ENCODE measurements around the gene SULT1A4.
"Not testable (repeated sequence)": the region's sequence is repeated elsewhere in the genome, so short reads cannot be mapped to it uniquely, and the experiment has no call there.

DNA sequence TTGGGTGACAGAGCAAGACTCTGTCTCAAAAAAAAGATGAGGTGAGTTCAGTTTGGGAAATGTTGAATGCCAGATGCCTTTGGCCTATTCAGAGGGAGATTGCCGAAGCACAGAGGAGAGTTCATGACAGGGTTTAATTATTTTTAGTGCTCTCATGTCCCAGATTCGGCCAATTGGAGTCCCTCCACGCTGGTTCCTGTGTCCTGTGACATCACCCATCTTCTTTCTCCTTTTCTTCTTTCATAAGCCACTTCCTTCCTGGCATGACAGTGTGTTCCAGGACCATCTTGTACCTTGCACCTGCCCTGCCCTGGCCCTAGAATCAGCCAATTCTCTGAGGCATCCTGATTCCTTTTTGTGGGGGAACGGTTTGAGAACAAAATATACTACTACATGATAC is 12.4 kb downstream of the SULT1A4 start:
- TF ChIP-seq, protein P1, sequence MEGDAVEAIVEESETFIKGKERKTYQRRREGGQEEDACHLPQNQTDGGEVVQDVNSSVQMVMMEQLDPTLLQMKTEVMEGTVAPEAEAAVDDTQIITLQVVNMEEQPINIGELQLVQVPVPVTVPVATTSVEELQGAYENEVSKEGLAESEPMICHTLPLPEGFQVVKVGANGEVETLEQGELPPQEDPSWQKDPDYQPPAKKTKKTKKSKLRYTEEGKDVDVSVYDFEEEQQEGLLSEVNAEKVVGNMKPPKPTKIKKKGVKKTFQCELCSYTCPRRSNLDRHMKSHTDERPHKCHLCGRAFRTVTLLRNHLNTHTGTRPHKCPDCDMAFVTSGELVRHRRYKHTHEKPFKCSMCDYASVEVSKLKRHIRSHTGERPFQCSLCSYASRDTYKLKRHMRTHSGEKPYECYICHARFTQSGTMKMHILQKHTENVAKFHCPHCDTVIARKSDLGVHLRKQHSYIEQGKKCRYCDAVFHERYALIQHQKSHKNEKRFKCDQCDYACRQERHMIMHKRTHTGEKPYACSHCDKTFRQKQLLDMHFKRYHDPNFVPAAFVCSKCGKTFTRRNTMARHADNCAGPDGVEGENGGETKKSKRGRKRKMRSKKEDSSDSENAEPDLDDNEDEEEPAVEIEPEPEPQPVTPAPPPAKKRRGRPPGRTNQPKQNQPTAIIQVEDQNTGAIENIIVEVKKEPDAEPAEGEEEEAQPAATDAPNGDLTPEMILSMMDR (IDR thresholded peaks at IDR 0.05; ENCODE audit: low read depth, low read length, missing input control), result not testable (repeated sequence)
- TF ChIP-seq, protein P2, sequence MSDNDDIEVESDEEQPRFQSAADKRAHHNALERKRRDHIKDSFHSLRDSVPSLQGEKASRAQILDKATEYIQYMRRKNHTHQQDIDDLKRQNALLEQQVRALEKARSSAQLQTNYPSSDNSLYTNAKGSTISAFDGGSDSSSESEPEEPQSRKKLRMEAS (IDR thresholded peaks at IDR 0.05), result not testable (repeated sequence)
- not testable (repeated sequence) for TF ChIP-seq SP1 (IDR thresholded peaks at IDR 0.05); EGR1 (IDR thresholded peaks at IDR 0.05; ENCODE audit: low read depth in 2 of 2); GABPA (IDR thresholded peaks at IDR 0.05 in 1 of 2, conservative IDR thresholded peaks at IDR 0.05 in 1 of 2); RXRA (IDR thresholded peaks at IDR 0.05); HNF4G (IDR thresholded peaks at IDR 0.05); RAD21 (IDR thresholded peaks at IDR 0.05)
- TF ChIP-seq, protein P3, sequence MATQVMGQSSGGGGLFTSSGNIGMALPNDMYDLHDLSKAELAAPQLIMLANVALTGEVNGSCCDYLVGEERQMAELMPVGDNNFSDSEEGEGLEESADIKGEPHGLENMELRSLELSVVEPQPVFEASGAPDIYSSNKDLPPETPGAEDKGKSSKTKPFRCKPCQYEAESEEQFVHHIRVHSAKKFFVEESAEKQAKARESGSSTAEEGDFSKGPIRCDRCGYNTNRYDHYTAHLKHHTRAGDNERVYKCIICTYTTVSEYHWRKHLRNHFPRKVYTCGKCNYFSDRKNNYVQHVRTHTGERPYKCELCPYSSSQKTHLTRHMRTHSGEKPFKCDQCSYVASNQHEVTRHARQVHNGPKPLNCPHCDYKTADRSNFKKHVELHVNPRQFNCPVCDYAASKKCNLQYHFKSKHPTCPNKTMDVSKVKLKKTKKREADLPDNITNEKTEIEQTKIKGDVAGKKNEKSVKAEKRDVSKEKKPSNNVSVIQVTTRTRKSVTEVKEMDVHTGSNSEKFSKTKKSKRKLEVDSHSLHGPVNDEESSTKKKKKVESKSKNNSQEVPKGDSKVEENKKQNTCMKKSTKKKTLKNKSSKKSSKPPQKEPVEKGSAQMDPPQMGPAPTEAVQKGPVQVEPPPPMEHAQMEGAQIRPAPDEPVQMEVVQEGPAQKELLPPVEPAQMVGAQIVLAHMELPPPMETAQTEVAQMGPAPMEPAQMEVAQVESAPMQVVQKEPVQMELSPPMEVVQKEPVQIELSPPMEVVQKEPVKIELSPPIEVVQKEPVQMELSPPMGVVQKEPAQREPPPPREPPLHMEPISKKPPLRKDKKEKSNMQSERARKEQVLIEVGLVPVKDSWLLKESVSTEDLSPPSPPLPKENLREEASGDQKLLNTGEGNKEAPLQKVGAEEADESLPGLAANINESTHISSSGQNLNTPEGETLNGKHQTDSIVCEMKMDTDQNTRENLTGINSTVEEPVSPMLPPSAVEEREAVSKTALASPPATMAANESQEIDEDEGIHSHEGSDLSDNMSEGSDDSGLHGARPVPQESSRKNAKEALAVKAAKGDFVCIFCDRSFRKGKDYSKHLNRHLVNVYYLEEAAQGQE (IDR thresholded peaks at IDR 0.05), result not testable (repeated sequence)

Data from liver (tissue), 3 donors.